GM18870 (cell line): ENCODE results near the gene MAP2K2.

Source experiments
- ATAC-seq: cut with Tn5 transposase; IDR thresholded peaks from one replicate; pipeline ENCODE4 v1.9.1; 2021; ENCODE audit warnings: moderate library complexity; ENCODE audit not compliant: unreplicated experiment

MAP2K2 gene

GRCh38 chr19:4045597-4046361 lies 78.1 kb downstream of the MAP2K2 start:
- ATAC-seq: no peak

GRCh38 chr19:4044990-4045465 lies 78.9 kb downstream of the MAP2K2 start:
- ATAC-seq: no peak

- no peak for ATAC-seq
These were observed 79.8 kb downstream of the MAP2K2 start for GRCh38 chr19:4043966-4044715.

DNA sequence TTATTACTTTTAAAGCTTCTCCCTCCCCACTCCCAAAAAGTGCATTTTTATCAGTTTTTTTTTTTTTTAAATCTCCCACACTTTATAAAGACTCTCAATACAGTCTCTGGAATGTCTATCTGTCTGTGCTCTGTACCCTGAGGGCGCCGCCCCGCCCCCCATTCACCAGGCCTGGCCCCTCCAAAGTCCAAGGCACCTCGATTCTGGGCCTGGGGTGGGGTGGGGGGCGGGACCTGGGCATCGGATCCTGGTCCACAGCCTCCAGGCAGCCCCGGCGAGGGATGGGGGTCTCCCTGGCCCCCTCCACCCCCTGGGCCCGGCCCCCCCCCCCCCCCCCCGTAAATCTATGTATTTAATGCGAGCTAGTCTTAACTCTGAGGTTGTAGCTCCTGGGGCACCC lies 80.5 kb downstream of the MAP2K2 start:
- ATAC-seq: no peak

- ATAC-seq: no peak
These were observed 81.2 kb downstream of the MAP2K2 start for GRCh38 chr19:4042731-4043082.

GRCh38 chr19:4042064-4042730 lies 81.7 kb downstream of the MAP2K2 start:
- no peak for ATAC-seq
